Glutamatergic neuron (in vitro differentiated cells): Measurements from ENCODE around the gene ZNF444. TPM values are rescaled to one million over a fixed set of nuclear protein-coding genes. Genes with fewer than 3 reads are reported as not detected.
A peak's percentile ranks its signal among the peaks of the same experiment; 100 is the strongest.

ENCODE experiments used
- DNase-seq: peaks from one replicate; pipeline ENCODE4 v3.0.0; 2022
- H3K27ac Mint-ChIP-seq: one replicate; pipeline ENCODE4 v1.8.0; 2020; ENCODE audit warnings: mild to moderate bottlenecking, mixed read lengths, inconsistent platforms; ENCODE audit not compliant: unreplicated experiment
- H3K27me3 Mint-ChIP-seq: one replicate; pipeline ENCODE4 v1.8.0; 2020; ENCODE audit warnings: mild to moderate bottlenecking, moderate library complexity, mixed read lengths, inconsistent platforms; ENCODE audit not compliant: unreplicated experiment
- H3K36me3 Mint-ChIP-seq: one replicate; pipeline ENCODE4 v1.8.0; 2020; ENCODE audit warnings: mild to moderate bottlenecking, mixed read lengths, inconsistent platforms; ENCODE audit not compliant: unreplicated experiment
- H3K4me1 Mint-ChIP-seq: one replicate; pipeline ENCODE4 v1.8.0; 2020; ENCODE audit warnings: mild to moderate bottlenecking, low read depth, mixed read lengths, inconsistent platforms; ENCODE audit not compliant: unreplicated experiment
- H3K4me3 Mint-ChIP-seq: one replicate; pipeline ENCODE4 v1.8.0; 2020; ENCODE audit warnings: mild to moderate bottlenecking, mixed read lengths, inconsistent platforms; ENCODE audit not compliant: unreplicated experiment
- H3K9me3 Mint-ChIP-seq: one replicate; pipeline ENCODE4 v1.8.0; 2020; ENCODE audit warnings: mild to moderate bottlenecking, moderate library complexity, mixed read lengths, inconsistent platforms; ENCODE audit not compliant: unreplicated experiment
- CTCF ChIP-seq: fragments of 200-600 bp; sonication (generic); IDR thresholded peaks from one replicate; pipeline ENCODE4 v1.5.0; 2021; ENCODE audit not compliant: partially characterized antibody, unreplicated experiment
- total RNA-seq: library from RNA; stranded (reverse); fragmentation: NEBNext Ultra II Directional; extraction: Animal tissue kit (Norgen Biotek cat#: 25700); gene quantifications from one replicate; pipeline ENCODE4 v1.2.1, GENCODE V29; 2021; ENCODE audit not compliant: unreplicated experiment

The ZNF444 gene
- total RNA-seq, 1 donor from 2014 or later, result 56.9 TPM

- H3K27ac Mint-ChIP-seq, result peak overlapping the region; percentile 38
- no peak for DNase-seq
- peaks cover 6% of the 10 kb centered on the region for H3K36me3 Mint-ChIP-seq
- H3K9me3 Mint-ChIP-seq, result peaks cover 5% of the 10 kb centered on the region
- TF ChIP-seq CTCF, result no peak
- peaks cover 13% of the 10 kb centered on the region for H3K4me1 Mint-ChIP-seq
- H3K27me3 Mint-ChIP-seq, result peaks cover 2% of the 10 kb centered on the region
- no peak overlapping the region for H3K4me3 Mint-ChIP-seq
These were observed 41.2 kb upstream of the ZNF444 start for GRCh38 chr19:56099638-56100539.

- Mint-ChIP-seq H3K27me3 (peaks cover 6% of the 10 kb centered on the region), H3K9me3 (peaks cover 7% of the 10 kb centered on the region), H3K4me3 (peak overlapping the region; percentile 70), H3K27ac (no peak overlapping the region), H3K4me1 (peaks cover 17% of the 10 kb centered on the region), H3K36me3 (peaks cover 6% of the 10 kb centered on the region)
- no peak for TF ChIP-seq CTCF
- DNase-seq, result no peak
These were observed 40.0 kb upstream of the ZNF444 start for GRCh38 chr19:56101095-56101494.

GRCh38 chr19:56101746-56102535, 39.1 kb upstream of the ZNF444 start:
- peaks cover 6% of the 10 kb centered on the region for H3K36me3 Mint-ChIP-seq
- no peak overlapping the region for H3K27ac Mint-ChIP-seq
- peak overlapping the region; percentile 70 for H3K4me3 Mint-ChIP-seq
- H3K27me3 Mint-ChIP-seq, result peaks cover 8% of the 10 kb centered on the region
- H3K9me3 Mint-ChIP-seq, result peaks cover 7% of the 10 kb centered on the region
- no peak for TF ChIP-seq CTCF
- peaks cover 20% of the 10 kb centered on the region for H3K4me1 Mint-ChIP-seq
- DNase-seq, result no peak

GRCh38 chr19:56103027-56103614, 38.0 kb upstream of the ZNF444 start:
- Mint-ChIP-seq H3K27ac (peak overlapping the region; percentile 80), H3K36me3 (peaks cover 6% of the 10 kb centered on the region), H3K4me1 (peaks cover 15% of the 10 kb centered on the region), H3K4me3 (no peak overlapping the region), H3K9me3 (peaks cover 7% of the 10 kb centered on the region), H3K27me3 (peaks cover 11% of the 10 kb centered on the region)
- DNase-seq, result no peak
- no peak for TF ChIP-seq CTCF
